HepG2 (cell line): Measurements from ENCODE around the gene MTA3. TPM values are rescaled to one million over a fixed set of nuclear protein-coding genes. Genes with fewer than 3 reads are reported as not detected.

ENCODE experiments used
- ATF5 ChIP-seq: sonication (generic); formaldehyde crosslinking; IDR thresholded peaks from 2 replicates; pipeline ENCODE4 v1.4.0; 2020; ENCODE audit warnings: mild to moderate bottlenecking, low read depth, missing genetic modification reagents
- CBFB ChIP-seq: sonication (generic); formaldehyde crosslinking; IDR thresholded peaks from 2 replicates; pipeline ENCODE4 v1.4.0; 2020; ENCODE audit warnings: missing genetic modification reagents
- CEBPG ChIP-seq: IDR thresholded peaks from 2 replicates; pipeline ENCODE4 v1.6.1; 2016
- HMGA1 ChIP-seq: sonication (generic); formaldehyde crosslinking; conservative IDR thresholded peaks from 2 replicates; pipeline ENCODE4 v1.4.0; 2020; ENCODE audit warnings: missing genetic modification reagents
- PHF21A ChIP-seq: sonication (generic); formaldehyde crosslinking; IDR thresholded peaks from 2 replicates; pipeline ENCODE4 v1.5.0; 2020; ENCODE audit warnings: mild to moderate bottlenecking, missing genetic modification reagents
- RAD51 ChIP-seq: fragments of 450-650 bp; IDR thresholded peaks from 2 replicates; pipeline ENCODE4 v1.6.1; 2016; ENCODE audit warnings: borderline replicate concordance
- RELA ChIP-seq: sonication (generic); formaldehyde crosslinking; IDR thresholded peaks from 2 replicates; pipeline ENCODE4 v1.4.0; 2020; ENCODE audit warnings: missing genetic modification reagents
- SMARCC2 ChIP-seq: fragments of 450-650 bp; IDR thresholded peaks from 2 replicates; pipeline ENCODE4 v1.6.1; 2017; ENCODE audit warnings: antibody characterized with exemption, mild to moderate bottlenecking
- THAP9 ChIP-seq: sonication (generic); formaldehyde crosslinking; IDR thresholded peaks from 2 replicates; pipeline ENCODE4; 2020; ENCODE audit warnings: missing genetic modification reagents, mild to moderate bottlenecking, borderline replicate concordance
- TSC22D2 ChIP-seq: sonication (generic); formaldehyde crosslinking; IDR thresholded peaks from 2 replicates; pipeline ENCODE4 v1.5.1; 2020; ENCODE audit warnings: missing genetic modification reagents, mild to moderate bottlenecking, borderline replicate concordance
- ZBTB44 ChIP-seq: sonication (generic); formaldehyde crosslinking; IDR thresholded peaks from 2 replicates; pipeline ENCODE4 v1.4.0; 2020; ENCODE audit warnings: missing genetic modification reagents
- ZNF143 ChIP-seq: sonication (generic); formaldehyde crosslinking; IDR thresholded peaks from 2 replicates; pipeline ENCODE4 v1.4.0; 2020; ENCODE audit warnings: missing genetic modification reagents
- ZNF3 ChIP-seq: IDR thresholded peaks from 2 replicates; pipeline ENCODE4 v1.7.0; 2017; ENCODE audit warnings: inconsistent platforms
- ZNF780A ChIP-seq: sonication (generic); formaldehyde crosslinking; IDR thresholded peaks from 2 replicates; pipeline ENCODE4 v1.8.0; 2022; ENCODE audit warnings: mild to moderate bottlenecking, missing genetic modification reagents, moderate library complexity
- ZNF781 ChIP-seq: sonication (generic); formaldehyde crosslinking; IDR thresholded peaks from 2 replicates; pipeline ENCODE4 v1.5.1; 2020; ENCODE audit warnings: borderline replicate concordance, mild to moderate bottlenecking, missing genetic modification reagents; ENCODE audit errors: not compliant biosample characterization
- ZSCAN21 ChIP-seq: sonication (generic); formaldehyde crosslinking; IDR thresholded peaks from 2 replicates; pipeline ENCODE4 v1.8.0; 2022; ENCODE audit warnings: mild to moderate bottlenecking, missing genetic modification reagents, moderate library complexity, borderline replicate concordance
- polyA plus RNA-seq, 8 experiments: library from polyadenylated mRNA; depleted of rRNA in 3 of 8; stranded (reverse) in 7 of 8; unstranded in 1 of 8; fragments of >200 nt; fragmentation: Illumina TruSeq in 4 of 8; extraction: Trizol in 4 of 8; gene quantifications; 2 replicates each; pipeline versions ENCODE4 v1.2.1 to v1.2.3, GENCODE V29; 2011 to 2016; ENCODE audit warnings: low read depth in 4 of 8, missing spikeins in 1 of 8, mixed read lengths in 1 of 8; ENCODE audit not compliant: insufficient read depth in 1 of 8
- total RNA-seq, 5 experiments: library from RNA; depleted of rRNA; stranded (reverse); fragments of >200 nt; fragmentation: Illumina TruSeq; extraction: Trizol; gene quantifications; 2 replicates each; pipeline ENCODE4 v1.2.3, GENCODE V29; 2016; ENCODE audit warnings: low read depth in 1 of 5

The MTA3 gene
- total and polyA plus RNA-seq, 2 of the 13 experiments (the other 11 are each of a cell fraction or from before 2014, with no cell fraction given): 48.8 to 77.8 TPM

- TF ChIP-seq ZBTB44 (CRISPR knock-in tag) (no peak), RAD51 (no peak), ZNF143 (no peak), CEBPG (CRISPR knock-in tag) (no peak), TSC22D2 (CRISPR knock-in tag) (no peak; the same call in 1 of the 2 replicates), ATF5 (CRISPR knock-in tag) (no peak), THAP9 (CRISPR knock-in tag) (0 out of 2 replicates have a peak, but pooled peaks have one; percentile 37), ZNF3 (CRISPR knock-in tag) (no peak), ZNF781 (CRISPR knock-in tag) (no peak), ZSCAN21 (no peak), PHF21A (CRISPR knock-in tag) (no peak), ZNF780A (CRISPR knock-in tag) (no peak), HMGA1 (no peak), CBFB (no peak), SMARCC2 (no peak), RELA (CRISPR knock-in tag) (no peak)
Measured at GRCh38 chr2:42787788-42788477, 219.5 kb downstream of the MTA3 start (continued).
